DMS114 treated with DMSO at 0.1 percent for 48 hours (cell line): ENCODE results near the gene STOX1.
"Not testable (repeated sequence)": the region's sequence is repeated elsewhere in the genome, so short reads cannot be mapped to it uniquely, and the experiment has no call there.

Experiments used
- DNase-seq: peaks from one replicate; lab custom pipeline; 2025; ENCODE audit not compliant: unreplicated experiment; lab: John Stamatoyannopoulos, UW

Gene STOX1

DNA sequence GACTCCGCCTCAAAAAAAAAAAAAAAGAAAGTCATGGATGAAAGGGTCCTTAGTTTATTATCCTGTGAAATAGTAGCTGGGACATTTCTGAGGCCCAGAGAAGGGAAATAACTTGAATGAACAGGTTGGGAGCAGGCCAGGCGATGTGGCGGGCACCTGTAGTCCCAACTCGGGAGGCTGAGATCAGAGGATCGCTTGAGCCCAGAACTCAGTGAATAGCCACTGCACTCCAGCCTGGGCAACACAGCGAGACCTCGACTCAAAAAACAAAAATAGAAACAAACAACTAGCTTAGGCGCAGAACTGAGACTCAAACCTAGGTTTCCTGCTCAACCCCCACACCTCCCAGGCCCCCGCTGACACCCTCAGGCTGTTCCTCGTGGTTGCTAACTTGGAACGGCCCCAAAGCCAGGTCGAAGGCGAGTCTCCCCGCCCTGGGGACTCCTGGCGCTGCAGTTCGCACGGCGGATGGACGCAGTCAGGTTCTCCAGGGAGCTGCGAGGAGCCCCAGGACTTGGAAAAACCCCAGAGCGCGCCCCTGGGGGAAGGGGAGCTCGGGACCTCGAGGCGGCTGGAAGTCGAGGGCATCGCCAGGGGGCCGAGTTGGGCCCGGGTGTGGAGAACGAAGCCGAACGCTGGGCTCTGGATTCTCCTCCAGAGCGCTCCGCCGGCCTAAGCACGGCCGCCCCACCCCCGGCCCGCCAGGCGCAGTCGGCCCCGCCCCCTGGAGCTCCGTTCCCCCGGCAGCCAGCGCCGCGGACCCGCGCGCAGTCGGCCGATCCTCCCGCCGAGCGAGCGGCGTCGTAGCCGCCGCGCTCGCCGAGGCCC is at the start of gene STOX1:
Gene STOX1 (plus strand): TSS at position 768 of the 828 bp plus-strand sequence. CDS start 93 bp downstream, outside the sequence.
- DNase-seq = peak; percentile 54

DNA sequence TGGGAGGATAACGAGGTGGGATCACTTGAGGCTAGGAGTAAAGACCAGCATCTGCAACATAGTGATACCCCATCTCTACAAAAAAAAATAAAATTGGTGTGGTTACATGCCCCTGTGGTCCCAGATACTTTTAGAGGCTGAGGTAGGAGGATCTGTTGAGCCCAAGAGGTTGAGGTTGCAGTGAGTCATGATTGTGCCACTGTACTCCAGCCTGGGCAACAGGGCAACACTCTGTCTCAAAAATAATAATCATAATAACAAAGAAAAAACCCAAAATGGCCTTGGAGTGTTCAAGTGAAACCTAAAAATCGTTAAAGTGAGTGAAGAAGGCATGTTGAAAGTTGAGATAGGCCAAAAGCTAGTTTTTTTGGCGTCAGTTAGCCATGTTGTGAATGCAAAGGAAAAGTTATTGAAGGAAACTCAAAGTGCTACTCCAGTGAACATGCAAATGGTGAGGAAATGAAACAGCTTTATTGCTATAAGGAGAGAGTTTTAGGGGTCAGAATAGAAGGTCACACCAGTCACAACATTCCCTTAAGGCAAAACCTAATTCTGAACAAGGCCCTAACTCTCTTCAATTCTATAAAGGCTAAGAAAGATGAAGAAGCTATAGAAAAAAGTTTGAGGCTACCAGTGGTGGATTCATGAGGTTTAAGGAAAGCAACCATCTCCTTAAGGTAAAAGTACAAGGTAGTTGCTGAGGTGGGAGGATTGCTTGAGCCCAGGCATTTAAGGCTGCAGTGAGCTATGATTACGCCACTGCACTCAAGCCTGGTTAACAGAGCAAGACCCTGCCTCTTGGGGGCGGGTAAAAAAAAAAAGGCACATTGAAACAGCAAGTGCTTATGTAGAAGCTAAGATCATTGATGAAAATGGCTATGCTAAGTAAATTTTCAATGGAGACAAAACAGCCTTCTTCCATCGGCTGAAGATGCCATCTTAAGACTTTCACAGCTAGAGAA is 45.4 kb upstream of the STOX1 start:
- DNase-seq = no peak

DNA sequence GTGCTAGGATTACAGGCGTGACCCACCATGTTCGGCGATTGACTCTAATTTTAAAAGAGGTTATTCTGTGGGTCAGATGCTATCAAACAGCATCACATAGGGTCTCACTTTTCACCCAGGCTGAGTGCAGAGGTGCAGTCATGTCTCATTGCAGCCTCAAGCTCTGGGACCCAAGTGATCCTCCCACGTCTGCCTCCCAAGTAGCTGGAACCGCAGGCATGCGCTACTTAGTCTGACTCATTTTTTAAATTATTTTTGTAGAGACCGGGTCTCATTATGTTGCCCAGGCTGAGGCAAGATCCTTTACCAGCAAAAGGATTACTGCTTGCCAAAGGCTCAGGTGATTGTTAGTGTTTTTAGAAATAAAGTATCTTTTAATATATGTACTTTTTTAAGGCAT is 42.9 kb upstream of the STOX1 start:
- DNase-seq = no peak

DNA sequence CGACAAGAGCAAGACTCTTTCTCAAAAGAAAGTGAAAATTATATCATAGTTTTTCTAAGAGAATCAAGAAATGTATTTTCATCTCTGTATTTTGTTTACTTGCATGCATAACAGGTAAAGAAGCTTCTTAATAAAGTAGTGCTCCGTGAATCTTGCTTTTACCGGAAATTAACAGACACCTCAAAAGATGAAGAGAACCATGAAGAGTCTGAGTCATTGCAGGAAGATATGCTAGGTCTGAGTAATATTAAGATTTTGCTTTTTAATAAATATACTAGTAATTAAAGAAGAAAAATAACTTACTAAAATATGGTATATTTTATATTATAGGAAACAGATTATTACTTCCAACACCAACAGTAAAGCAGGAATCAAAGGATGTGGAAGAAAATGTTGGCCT is 39.5 kb upstream of the STOX1 start:
- DNase-seq = no peak

DNA sequence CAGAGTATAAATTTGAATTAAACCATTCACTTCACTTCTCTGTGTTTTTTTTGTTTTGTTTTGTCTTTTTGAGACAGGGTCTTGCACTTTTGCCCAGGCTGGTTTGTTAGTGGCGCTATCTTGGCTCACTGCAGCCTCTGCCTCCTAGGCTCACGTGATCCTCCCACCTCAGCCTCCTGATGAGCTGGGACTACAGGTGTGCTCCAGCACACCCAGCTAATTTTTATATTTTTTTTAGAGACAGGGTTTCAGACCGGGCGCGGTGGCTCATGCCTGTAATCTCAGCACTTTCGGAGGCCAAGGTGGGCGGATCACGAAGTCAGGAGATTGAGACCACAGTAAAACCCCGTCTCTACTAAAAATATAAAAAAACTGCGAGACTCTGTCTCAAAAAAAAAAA is 36.9 kb upstream of the STOX1 start:
- DNase-seq = no peak

- DNase-seq = peak; percentile 21
Observed at GRCh38 chr10:68792115-68792514, 35.2 kb upstream of the STOX1 start.

- DNase-seq = no peak
Observed at GRCh38 chr10:68795886-68796532, 31.3 kb upstream of the STOX1 start.

DNA sequence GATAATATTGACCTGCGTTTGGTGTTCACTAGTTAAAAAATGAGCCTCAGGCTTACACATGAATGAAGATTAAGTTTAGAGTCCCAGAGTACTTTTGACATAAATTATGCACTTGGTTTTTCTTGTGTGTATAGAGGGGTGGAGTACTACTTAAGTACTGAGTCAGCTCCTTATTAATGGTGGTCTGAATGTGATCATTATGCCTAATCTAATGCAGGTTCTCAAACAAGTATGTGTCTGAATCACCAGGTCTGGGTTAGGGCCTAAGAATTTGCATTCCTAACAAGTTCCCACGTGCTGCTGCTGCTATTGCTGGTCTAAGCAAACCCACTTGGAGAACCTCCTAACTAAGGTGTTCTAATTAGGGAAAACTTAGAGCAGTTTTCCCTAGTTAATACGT is 30.7 kb upstream of the STOX1 start:
- no peak for DNase-seq

DNA sequence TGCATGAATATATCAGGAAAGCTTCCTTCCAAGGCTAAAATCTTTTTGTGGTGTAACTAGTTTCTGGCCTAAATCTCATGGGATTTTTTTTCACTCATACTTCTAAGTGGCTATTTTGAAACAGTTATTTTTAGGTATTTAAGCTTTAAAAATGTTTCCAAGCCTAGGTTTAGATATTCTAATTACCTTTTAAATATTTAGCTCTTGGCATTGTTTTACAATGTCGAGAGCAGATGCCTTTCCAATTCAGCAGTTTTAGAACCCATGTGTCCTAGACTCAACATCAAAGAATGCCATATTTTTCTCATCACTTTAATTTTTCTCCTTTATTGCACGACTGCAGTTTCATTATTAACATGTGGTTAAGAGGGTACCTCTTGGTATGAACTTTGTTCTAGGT is 27.1 kb upstream of the STOX1 start:
- no peak for DNase-seq

- DNase-seq = no peak
Observed at GRCh38 chr10:68804692-68805091, 22.6 kb upstream of the STOX1 start.

DNA sequence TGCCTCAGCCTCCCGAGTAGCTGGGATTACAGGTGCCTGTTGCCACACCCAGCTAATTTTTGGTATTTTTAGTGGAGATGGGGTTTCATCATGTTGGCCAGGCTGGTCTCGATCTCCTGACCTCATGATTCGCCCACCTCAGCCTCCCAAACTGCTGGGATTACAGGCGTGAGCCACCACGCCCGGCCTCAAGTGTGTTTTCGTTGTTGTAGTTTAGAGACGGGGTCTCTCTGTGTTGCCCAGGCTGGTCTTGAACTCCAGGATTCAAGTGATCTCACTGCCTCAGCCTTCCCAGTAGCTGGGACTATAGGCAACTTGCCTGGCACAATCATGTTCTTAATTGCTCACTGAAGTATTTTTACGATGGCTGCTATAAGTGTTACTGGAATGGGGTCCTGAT is 16.5 kb upstream of the STOX1 start:
- DNase-seq = not testable (repeated sequence)

DNA sequence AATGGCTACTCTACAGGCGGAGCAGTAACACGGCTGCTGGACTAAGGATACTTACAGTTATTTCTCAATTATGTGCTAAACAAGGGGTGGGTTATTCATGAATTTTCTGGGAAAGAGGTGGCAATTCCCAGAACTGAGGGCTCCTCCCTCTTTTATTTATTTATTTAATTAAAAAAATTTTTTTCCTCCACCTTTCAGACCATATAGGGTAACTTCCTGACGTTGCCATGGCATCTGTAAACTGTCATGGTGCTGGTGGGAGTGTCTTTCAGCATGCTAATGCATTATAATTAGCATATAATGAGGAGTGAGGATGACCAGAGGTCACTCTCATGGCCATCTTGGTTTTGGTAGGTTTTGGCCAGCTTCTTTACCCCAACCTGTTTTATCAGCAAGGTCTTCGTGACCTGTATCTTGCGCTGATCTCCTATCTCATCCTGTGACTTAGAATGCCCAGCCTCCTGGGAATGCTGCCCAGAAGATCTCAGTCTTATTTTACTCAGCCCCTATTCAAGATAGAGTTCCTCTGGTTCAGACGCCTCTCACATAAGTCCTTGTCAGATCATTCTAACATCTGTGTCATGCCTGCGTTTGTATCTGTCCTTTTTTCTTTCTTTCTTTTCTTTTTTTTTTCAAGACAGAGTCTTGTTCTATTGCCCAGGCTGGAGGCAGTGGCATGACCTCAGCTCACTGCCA is 15.9 kb upstream of the STOX1 start:
- no peak for DNase-seq

GRCh38 chr10:68812420-68812819 is 14.9 kb upstream of the STOX1 start:
- DNase-seq = no peak

DNA sequence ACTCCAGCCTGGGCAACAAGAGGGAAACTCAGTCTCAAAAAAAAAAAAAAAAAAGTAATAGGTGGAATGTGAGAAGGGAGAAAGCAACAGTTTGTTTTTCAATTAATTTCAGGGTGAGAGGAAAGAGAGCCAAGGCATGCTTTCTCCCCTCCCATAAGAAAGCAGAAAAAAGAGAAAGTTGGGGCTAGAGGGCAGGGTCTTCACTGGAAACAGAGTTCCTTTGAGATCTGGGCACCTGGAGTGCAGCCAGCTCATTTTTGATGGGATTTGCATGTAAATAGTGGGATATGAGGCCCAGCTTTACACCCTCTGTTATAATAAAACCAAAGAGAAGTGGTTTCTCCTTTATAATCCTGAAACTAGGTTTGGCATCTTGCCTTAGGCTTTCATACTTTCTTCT is 13.8 kb upstream of the STOX1 start:
- no peak for DNase-seq

DNA sequence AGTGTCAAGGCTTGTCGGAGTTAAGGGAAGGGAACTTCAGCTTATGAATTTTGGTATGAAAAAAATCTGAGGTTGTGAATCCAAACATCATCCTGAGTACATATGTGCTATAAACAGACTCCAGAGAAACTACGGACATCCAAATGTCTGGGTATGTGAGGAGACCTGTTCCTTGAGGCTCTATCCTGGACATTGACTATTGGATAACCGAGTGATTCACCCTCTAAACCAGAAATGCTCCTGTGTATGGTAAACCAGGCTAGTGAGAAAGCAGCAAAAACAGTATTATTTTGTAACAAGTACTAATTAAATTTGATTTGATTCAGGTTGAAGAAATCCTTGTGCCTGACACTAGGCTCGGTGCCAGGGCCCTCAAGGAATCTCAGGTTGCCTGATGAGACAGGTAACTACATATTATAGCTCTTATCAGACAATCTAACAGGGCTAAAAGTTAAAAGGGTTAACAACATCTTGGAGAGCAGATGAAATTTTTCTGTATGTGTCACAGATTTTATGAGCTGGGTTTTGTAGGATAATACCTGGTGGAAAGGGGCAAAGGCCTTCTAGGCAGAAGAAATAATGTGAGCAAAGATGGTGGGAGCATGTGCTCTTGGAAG is 10.4 kb upstream of the STOX1 start:
- DNase-seq = no peak

GRCh38 chr10:68820359-68820758 is 7.0 kb upstream of the STOX1 start:
- not testable (repeated sequence) for DNase-seq

DNA sequence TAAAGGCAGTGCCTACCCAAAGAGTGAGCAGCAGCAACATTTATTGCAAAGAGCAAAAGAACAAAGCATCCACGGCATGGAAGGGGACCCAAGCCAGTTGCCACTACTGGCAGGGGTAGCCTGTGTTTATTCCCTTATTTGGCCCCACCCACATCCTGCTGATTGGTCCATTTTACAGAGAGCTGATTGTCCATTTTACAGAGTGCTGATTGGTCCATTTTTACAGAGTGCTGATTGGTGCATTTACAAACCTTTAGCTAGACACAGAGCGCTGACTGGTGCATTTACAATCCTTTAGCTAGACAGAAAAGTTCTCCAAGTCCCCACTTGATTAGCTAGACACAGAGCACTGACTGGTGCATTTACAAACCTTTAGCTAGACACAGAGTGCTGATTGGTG is 4.7 kb upstream of the STOX1 start:
- DNase-seq = not testable (repeated sequence)

DNA sequence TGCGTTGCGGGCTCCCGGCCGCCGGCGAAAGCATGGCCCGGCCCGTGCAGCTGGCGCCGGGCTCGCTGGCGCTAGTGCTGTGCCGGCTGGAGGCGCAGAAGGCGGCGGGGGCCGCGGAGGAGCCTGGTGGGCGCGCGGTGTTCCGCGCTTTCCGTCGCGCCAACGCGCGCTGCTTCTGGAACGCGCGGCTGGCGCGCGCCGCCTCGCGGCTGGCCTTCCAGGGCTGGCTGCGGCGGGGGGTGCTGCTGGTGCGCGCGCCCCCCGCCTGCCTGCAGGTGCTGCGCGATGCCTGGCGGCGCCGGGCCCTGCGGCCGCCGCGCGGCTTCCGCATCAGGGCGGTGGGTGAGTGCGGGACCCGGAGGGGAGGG is 245 bp downstream of the STOX1 start:
- not testable (repeated sequence) for DNase-seq

GRCh38 chr10:68828083-68828601 is 811 bp downstream of the STOX1 start:
- DNase-seq = not testable (repeated sequence)

DNA sequence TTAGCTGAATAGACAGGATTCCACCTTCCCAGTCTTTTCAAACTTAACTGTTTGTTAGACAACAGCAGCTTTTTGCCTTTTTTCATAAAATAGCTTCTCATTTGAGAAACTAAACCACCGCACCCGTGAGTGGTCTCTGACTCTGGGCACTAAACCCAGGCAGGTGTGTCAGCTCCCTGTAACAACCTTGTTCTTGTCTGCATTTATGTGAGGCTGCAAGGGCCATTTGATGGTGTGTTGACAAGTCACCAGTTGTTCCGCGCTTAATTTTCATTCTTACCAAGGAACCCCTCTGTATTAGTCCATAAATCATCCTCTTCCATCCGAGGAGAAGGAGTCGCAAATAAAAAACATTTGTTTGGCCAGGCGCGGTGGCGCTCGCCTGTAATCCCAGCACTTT is 1.5 kb downstream of the STOX1 start:
- DNase-seq = no peak
